BLaER1 treated with 17β-estradiol and CSF1 and Interleukin-3, amounts not matched to agents 10 nM and 100 nM (cell line): Measurements from ENCODE around the gene OR56A5.
A peak's percentile ranks its signal among the peaks of the same experiment; 100 is the strongest.

Experiments used
- H3K27ac ChIP-seq, 11 experiments: shearing (Covaris generic); formaldehyde crosslinking; 2 replicates each; pipeline ENCODE4 v1.8.1; 2022
- H3K27me3 ChIP-seq, 11 experiments: shearing (Covaris generic); formaldehyde crosslinking; 2 replicates each; pipeline ENCODE4 v1.8.1; 2022
- H3K36me3 ChIP-seq, 11 experiments: shearing (Covaris generic); formaldehyde crosslinking; 2 replicates each; pipeline ENCODE4 v1.8.1; 2022
- H3K4me1 ChIP-seq, 10 experiments: shearing (Covaris generic); formaldehyde crosslinking; 2 replicates each; pipeline ENCODE4 v1.8.1; 2022
- H3K4me2 ChIP-seq, 11 experiments: shearing (Covaris generic); formaldehyde crosslinking; 2 replicates each; pipeline ENCODE4 v1.8.1; 2022
- H3K4me3 ChIP-seq, 10 experiments: shearing (Covaris generic); formaldehyde crosslinking; 2 replicates each; pipeline ENCODE4 v1.8.1; 2022
- H3K9ac ChIP-seq, 11 experiments: shearing (Covaris generic); formaldehyde crosslinking; 2 replicates each; pipeline ENCODE4 v1.8.1; 2022
- H3K9me3 ChIP-seq, 11 experiments: shearing (Covaris generic); formaldehyde crosslinking; replicated peaks in 1 of 11; 2 replicates each; pipeline ENCODE4 v1.8.1; 2022
- H4K20me1 ChIP-seq, 11 experiments: shearing (Covaris generic); formaldehyde crosslinking; 2 replicates each; pipeline ENCODE4 v1.8.1; 2022
- Cebpa-rat ChIP-seq, 11 experiments: shearing (Covaris generic); IDR thresholded peaks; 2 replicates each; pipeline ENCODE4 v1.8.1; 2022

OR56A5 gene

GRCh38 chr11:5923427-5923776 is 44.9 kb downstream of the OR56A5 start:
- Histone ChIP-seq H3K9me3 (peaks cover 0 to 10% (median 6%) of the 10 kb centered on the region in 11 experiments; a peak in 11 of 22 replicates), H3K27ac (0 out of 22 replicates have a peak overlapping the region, but pooled peaks of 1 of the 11 experiments have one; percentile 1), H3K27me3 (no peaks in the 10 kb centered on the region), H4K20me1 (no peaks in the 10 kb centered on the region), H3K4me2 (no peak overlapping the region), H3K4me3 (no peak overlapping the region), H3K4me1 (no peaks in the 10 kb centered on the region), H3K9ac (no peak overlapping the region), H3K36me3 (no peaks in the 10 kb centered on the region)
- no peak for TF ChIP-seq Cebpa-rat (IDR thresholded peaks at IDR 0.05)

GRCh38 chr11:5922749-5923426 is 45.4 kb downstream of the OR56A5 start:
- Histone ChIP-seq H4K20me1 (no peaks in the 10 kb centered on the region), H3K4me3 (no peak overlapping the region), H3K4me1 (no peaks in the 10 kb centered on the region), H3K9me3 (peaks cover 0 to 7% (median under 1%) of the 10 kb centered on the region in 11 experiments; a peak in 5 of 22 replicates), H3K9ac (no peak overlapping the region), H3K27me3 (no peaks in the 10 kb centered on the region), H3K36me3 (no peaks in the 10 kb centered on the region), H3K27ac (0 out of 22 replicates have a peak overlapping the region, but pooled peaks of 1 of the 11 experiments have one; percentile 1), H3K4me2 (no peak overlapping the region)
- no peak for TF ChIP-seq Cebpa-rat (IDR thresholded peaks at IDR 0.05)
